GM12878 (cell line): Measurements from ENCODE around the gene GPN1. TPM values are rescaled to one million over a fixed set of nuclear protein-coding genes. Genes with fewer than 3 reads are reported as not detected.

Experiments
- BCL3 ChIP-seq: IDR thresholded peaks from 2 replicates; pipeline ENCODE4 v1.6.1; 2011; ENCODE audit warnings: borderline replicate concordance, low read depth, mild to moderate bottlenecking, moderate library complexity, low read length; ENCODE audit not compliant: insufficient read depth, poor library complexity, severe bottlenecking
- BMI1 ChIP-seq: fragments of 450-650 bp; IDR thresholded peaks from 2 replicates; pipeline ENCODE4 v1.6.1; 2016; ENCODE audit warnings: mild to moderate bottlenecking, moderate library complexity, borderline replicate concordance
- CTCF ChIP-seq, 3 experiments: IDR thresholded peaks in 2 of 3; conservative IDR thresholded peaks in 1 of 3; 2 replicates each; pipeline ENCODE4 v1.5.1; 2011; ENCODE audit warnings: low read depth in 3 of 3, low read length in 3 of 3, mild to moderate bottlenecking in 3 of 3, control low read depth in 2 of 3, moderate library complexity in 2 of 3, inconsistent platforms in 1 of 3, mixed read lengths in 1 of 3; ENCODE audit not compliant: control insufficient read depth in 2 of 3, insufficient read depth in 1 of 3; ENCODE audit errors: extremely low read depth in 1 of 3
- DPF2 ChIP-seq: fragments of 450-650 bp; IDR thresholded peaks from 2 replicates; pipeline ENCODE4 v1.6.1; 2017; ENCODE audit warnings: mild to moderate bottlenecking
- E2F8 ChIP-seq: fragments of 450-650 bp; IDR thresholded peaks from 2 replicates; pipeline ENCODE4 v1.6.1; 2018; ENCODE audit warnings: mild to moderate bottlenecking, low read depth, moderate library complexity; ENCODE audit not compliant: partially characterized antibody
- NKRF ChIP-seq: fragments of 450-650 bp; conservative IDR thresholded peaks from 2 replicates; pipeline ENCODE4 v1.6.1; 2017; ENCODE audit warnings: mild to moderate bottlenecking, moderate library complexity
- NR2C2 ChIP-seq: IDR thresholded peaks from 2 replicates; pipeline ENCODE4 v1.6.1; 2011; ENCODE audit warnings: borderline replicate concordance, low read depth; ENCODE audit not compliant: control insufficient read depth, insufficient read length
- POLR2AphosphoS5 ChIP-seq: IDR thresholded peaks from 2 replicates; pipeline ENCODE4 v1.6.1; 2011; ENCODE audit warnings: mild to moderate bottlenecking, low read length, inconsistent platforms
- SMC3 ChIP-seq: IDR thresholded peaks from 2 replicates; pipeline ENCODE4 v1.6.1; 2011; ENCODE audit warnings: low read length, improper control_type of control experiment, borderline replicate concordance
- ZNF592 ChIP-seq: fragments of 450-650 bp; IDR thresholded peaks from 2 replicates; pipeline ENCODE4 v1.6.1; 2017; ENCODE audit warnings: mild to moderate bottlenecking, moderate library complexity
- polyA plus RNA-seq, 11 experiments: library from polyadenylated mRNA; depleted of rRNA in 4 of 11; unstranded in 6 of 11; stranded (reverse) in 5 of 11; fragments of >200 nt; fragmentation: Nextera tagmentation in 4 of 11; fragmentation: Illumina TruSeq in 1 of 11; extraction: Ambion mirVana in 4 of 11; extraction: Trizol in 1 of 11; gene quantifications; 1 replicate in 1 of 11; 2 replicates in 10 of 11; pipeline versions ENCODE4 v1.2.1 to v1.2.3, GENCODE V29; 2011 to 2016; ENCODE audit warnings: inconsistent platforms in 2 of 11, missing spikeins in 2 of 11, low read depth in 1 of 11
- total RNA-seq, 4 experiments: library from RNA; depleted of rRNA in 3 of 4; stranded (reverse); fragments of >200 nt in 3 of 4; fragmentation: Illumina TruSeq in 1 of 4; extraction: Trizol in 1 of 4; gene quantifications; 2 replicates each; pipeline versions ENCODE4 v1.2.1 to v1.2.3, GENCODE V29; 2013 to 2021
- TF ChIP-seq, protein P1 (sequence below): IDR thresholded peaks from 2 replicates; pipeline ENCODE4 v1.6.1; 2012; ENCODE audit warnings: low read depth, low read length, improper control_type of control experiment
- TF ChIP-seq, protein P2 (sequence below): IDR thresholded peaks from 2 replicates; pipeline ENCODE4 v1.6.1; 2012; ENCODE audit warnings: low read length, inconsistent platforms

The GPN1 gene
- total and polyA plus RNA-seq, 10 of the 15 experiments (the other 5 are each of a cell fraction or from before 2014, with no cell fraction given) = 32.1 to 108 (median 60.4) TPM

DNA sequence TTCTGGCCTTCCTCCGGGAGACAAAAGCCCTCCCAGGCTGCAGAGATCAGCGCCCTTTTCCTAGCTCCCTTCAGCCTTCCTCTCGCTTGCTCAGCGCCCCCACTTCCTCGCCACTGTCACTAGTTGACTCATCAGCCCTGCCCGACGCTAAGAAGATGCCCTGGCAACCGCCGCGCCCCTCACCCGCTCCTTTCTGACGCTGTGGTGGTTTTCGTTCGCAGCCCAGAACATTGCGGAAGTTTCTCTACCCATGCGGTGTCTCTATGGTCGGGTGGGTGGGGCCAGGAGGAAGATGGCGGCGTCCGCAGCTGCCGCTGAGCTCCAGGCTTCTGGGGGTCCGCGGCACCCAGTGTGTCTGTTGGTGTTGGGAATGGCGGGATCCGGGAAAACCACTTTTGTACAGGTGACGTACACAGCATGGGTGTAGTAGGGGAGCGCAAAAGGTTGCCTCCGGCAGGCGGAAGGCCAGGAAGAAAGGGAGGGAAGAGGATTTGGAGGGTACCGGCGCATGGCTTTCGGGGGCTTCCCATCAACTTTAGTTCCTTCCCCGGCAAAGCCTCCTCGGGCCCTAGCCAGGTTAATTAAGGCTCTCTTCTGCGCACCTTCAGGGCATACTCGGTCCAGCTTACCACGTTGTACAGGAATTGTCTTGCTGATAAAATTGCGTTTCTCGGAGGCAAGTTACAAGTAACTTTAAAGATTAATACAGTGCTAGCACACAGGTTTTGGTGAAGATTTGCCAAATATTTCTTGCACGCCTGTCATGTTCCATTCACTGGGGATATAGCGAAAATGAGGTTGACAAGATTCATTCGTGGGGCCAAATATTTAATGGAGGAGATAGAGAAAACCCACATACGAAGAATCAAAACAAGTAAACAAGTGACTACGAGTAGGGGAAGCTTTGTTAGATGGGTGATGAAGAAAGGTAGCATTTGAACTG, at the start of gene GPN1, which contains the start of gene CCDC121 (continued):
- TF ChIP-seq E2F8 (no peak), ZNF592 (no peak), BMI1 (peak; percentile 92), NR2C2 (no peak), SMC3 (no peak), DPF2 (peak; percentile 73; the same call in 1 of the 2 replicates), CTCF (IDR thresholded peaks at IDR 0.05 in 2 of 3, conservative IDR thresholded peaks at IDR 0.05 in 1 of 3; ENCODE audit: control insufficient read depth in 2 of 3, extremely low read depth in 1 of 3, insufficient read depth in 1 of 3, low read depth in 3 of 3, low read length in 3 of 3) (no peak), POLR2AphosphoS5 (peak; percentile 91), BCL3 (peak; percentile 53), NKRF (peak; percentile 81)
- TF ChIP-seq, protein P1, sequence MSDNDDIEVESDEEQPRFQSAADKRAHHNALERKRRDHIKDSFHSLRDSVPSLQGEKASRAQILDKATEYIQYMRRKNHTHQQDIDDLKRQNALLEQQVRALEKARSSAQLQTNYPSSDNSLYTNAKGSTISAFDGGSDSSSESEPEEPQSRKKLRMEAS = peak; percentile 68
- TF ChIP-seq, protein P2, sequence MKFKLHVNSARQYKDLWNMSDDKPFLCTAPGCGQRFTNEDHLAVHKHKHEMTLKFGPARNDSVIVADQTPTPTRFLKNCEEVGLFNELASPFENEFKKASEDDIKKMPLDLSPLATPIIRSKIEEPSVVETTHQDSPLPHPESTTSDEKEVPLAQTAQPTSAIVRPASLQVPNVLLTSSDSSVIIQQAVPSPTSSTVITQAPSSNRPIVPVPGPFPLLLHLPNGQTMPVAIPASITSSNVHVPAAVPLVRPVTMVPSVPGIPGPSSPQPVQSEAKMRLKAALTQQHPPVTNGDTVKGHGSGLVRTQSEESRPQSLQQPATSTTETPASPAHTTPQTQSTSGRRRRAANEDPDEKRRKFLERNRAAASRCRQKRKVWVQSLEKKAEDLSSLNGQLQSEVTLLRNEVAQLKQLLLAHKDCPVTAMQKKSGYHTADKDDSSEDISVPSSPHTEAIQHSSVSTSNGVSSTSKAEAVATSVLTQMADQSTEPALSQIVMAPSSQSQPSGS = no peak
